Hepatocyte (in vitro differentiated cells): ENCODE data around the gene SERPINB2.

Experiments used
- EZH2 ChIP-seq: fragments of 200-600 bp; sonication (generic); IDR thresholded peaks from 2 replicates; pipeline ENCODE4 v1.6.1; 2016; ENCODE audit warnings: antibody characterized with exemption, mild to moderate bottlenecking, borderline replicate concordance
- EZH2phosphoT487 ChIP-seq: fragments of 200-600 bp; sonication (generic); IDR thresholded peaks from one replicate; pipeline ENCODE4 v1.6.1; 2018; ENCODE audit warnings: antibody characterized with exemption, mild to moderate bottlenecking, low read depth, moderate library complexity; ENCODE audit not compliant: unreplicated experiment, severe bottlenecking

DNA sequence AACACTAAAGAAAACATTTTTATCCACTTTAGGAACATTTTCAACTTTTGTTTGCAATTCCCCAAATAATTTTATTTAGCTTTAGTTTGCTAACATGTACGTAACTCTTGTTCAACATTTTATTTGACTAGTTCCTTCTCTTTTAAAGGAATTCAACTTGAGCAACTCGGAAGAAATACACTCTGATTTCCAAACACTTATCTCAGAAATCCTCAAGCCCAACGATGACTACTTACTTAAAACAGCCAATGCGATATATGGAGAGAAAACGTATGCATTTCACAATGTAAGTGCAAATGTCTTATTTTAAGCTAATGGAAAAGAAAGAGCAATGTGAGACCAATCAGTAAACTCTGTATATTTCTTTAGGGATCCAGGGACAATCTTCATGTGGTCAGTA, 30.3 kb downstream of the SERPINB2 start:
- TF ChIP-seq EZH2phosphoT487 (no peak), EZH2 (no peak)
